AG09309 (cell line): Measurements from ENCODE around the gene LY6G5C.

ENCODE experiments used
- DNase-seq: peaks from one replicate; pipeline ENCODE4 v3.0.0-alpha.2; 2010; ENCODE audit warnings: low read depth
- H3K4me3 ChIP-seq: 2 replicates; pipeline ENCODE4 v1.5.1; 2011; ENCODE audit warnings: mild to moderate bottlenecking, low read depth, low read length, moderate library complexity; ENCODE audit not compliant: control insufficient read depth
- CTCF ChIP-seq: IDR thresholded peaks from 2 replicates; pipeline ENCODE4 v1.5.1; 2011; ENCODE audit warnings: mild to moderate bottlenecking, low read depth, low read length, inconsistent platforms; ENCODE audit not compliant: insufficient read depth, control insufficient read depth; ENCODE audit errors: missing control alignments

Gene LY6G5C

GRCh38 chr6:31690231-31691077, 9.6 kb upstream of the LY6G5C start:
- no peak overlapping the region for H3K4me3 ChIP-seq
- DNase-seq, result no peak
- TF ChIP-seq CTCF, result no peak

- TF ChIP-seq CTCF, result peak; percentile 59
- no peak for DNase-seq
- H3K4me3 ChIP-seq, result no peak overlapping the region
Observed at GRCh38 chr6:31689249-31690110, 8.6 kb upstream of the LY6G5C start.

GRCh38 chr6:31687860-31688693, 7.2 kb upstream of the LY6G5C start:
- no peak overlapping the region for H3K4me3 ChIP-seq
- TF ChIP-seq CTCF, result no peak
- DNase-seq, result no peak

- no peak overlapping the region for H3K4me3 ChIP-seq
- no peak for TF ChIP-seq CTCF
- DNase-seq, result no peak
Observed at GRCh38 chr6:31687321-31687720, 6.5 kb upstream of the LY6G5C start.

GRCh38 chr6:31686483-31686882, 5.6 kb upstream of the LY6G5C start:
- no peak for TF ChIP-seq CTCF
- DNase-seq, result no peak
- no peak overlapping the region for H3K4me3 ChIP-seq

GRCh38 chr6:31683591-31683990, 2.7 kb upstream of the LY6G5C start:
- TF ChIP-seq CTCF, result no peak
- no peak overlapping the region for H3K4me3 ChIP-seq
- DNase-seq, result no peak
